GM18499 (cell line): ENCODE results near the gene OR5H2.
"Not testable (repeated sequence)": the region's sequence is repeated elsewhere in the genome, so short reads cannot be mapped to it uniquely, and the experiment has no call there.

Experiments
- ATAC-seq: cut with Tn5 transposase; IDR thresholded peaks from one replicate; pipeline ENCODE4 v1.9.1; 2021; ENCODE audit warnings: moderate number of reproducible peaks; ENCODE audit not compliant: insufficient read depth, unreplicated experiment

The OR5H2 gene

GRCh38 chr3:98282205-98282604 is at the start of gene OR5H2:
Gene OR5H2 (plus strand): TSS chr3:98282505. CDS start chr3:98282903, 398 bp downstream.
- no peak for ATAC-seq

- no peak for ATAC-seq
These were observed 48.8 kb upstream of the OR5H2 start for GRCh38 chr3:98233468-98233867.

- no peak for ATAC-seq
These were observed 42.2 kb upstream of the OR5H2 start for GRCh38 chr3:98240131-98240530.

- ATAC-seq, result no peak
These were observed 40.1 kb upstream of the OR5H2 start for GRCh38 chr3:98242155-98242554.

GRCh38 chr3:98243843-98244242 is 38.5 kb upstream of the OR5H2 start:
- ATAC-seq, result no peak

GRCh38 chr3:98246142-98246541 is 36.2 kb upstream of the OR5H2 start:
- ATAC-seq, result no peak

- ATAC-seq, result not testable (repeated sequence)
These were observed 26.3 kb upstream of the OR5H2 start for GRCh38 chr3:98256026-98256425.

- no peak for ATAC-seq
These were observed 22.6 kb upstream of the OR5H2 start for GRCh38 chr3:98259707-98260106.

- ATAC-seq, result no peak
These were observed 20.3 kb upstream of the OR5H2 start for GRCh38 chr3:98262046-98262445.

GRCh38 chr3:98263944-98264343 is 18.4 kb upstream of the OR5H2 start, which contains the start of gene OR5H6:
Gene OR5H6 (plus strand): TSS chr3:98264244. CDS start chr3:98264333, 89 bp downstream.
- no peak for ATAC-seq

- ATAC-seq, result no peak
These were observed 12.5 kb upstream of the OR5H2 start for GRCh38 chr3:98269846-98270245.

GRCh38 chr3:98272126-98272525 is 10.2 kb upstream of the OR5H2 start:
- no peak for ATAC-seq

GRCh38 chr3:98274914-98275313 is 7.4 kb upstream of the OR5H2 start:
- ATAC-seq, result no peak

- ATAC-seq, result no peak
These were observed 8.6 kb downstream of the OR5H2 start for GRCh38 chr3:98290916-98291315.

- ATAC-seq, result no peak
These were observed 9.1 kb downstream of the OR5H2 start for GRCh38 chr3:98291332-98291957.

GRCh38 chr3:98322101-98322500 is 39.8 kb downstream of the OR5H2 start:
- ATAC-seq, result no peak

- ATAC-seq, result no peak
These were observed 40.4 kb downstream of the OR5H2 start for GRCh38 chr3:98322686-98323085.

GRCh38 chr3:98323425-98323824 is 41.1 kb downstream of the OR5H2 start:
- no peak for ATAC-seq

GRCh38 chr3:98325055-98325454 is 42.8 kb downstream of the OR5H2 start:
- ATAC-seq, result no peak

- no peak for ATAC-seq
These were observed 44.0 kb downstream of the OR5H2 start for GRCh38 chr3:98326105-98326893.

- peak; percentile 42 for ATAC-seq
These were observed 44.6 kb downstream of the OR5H2 start for GRCh38 chr3:98326945-98327344.

- no peak for ATAC-seq
These were observed 46.6 kb downstream of the OR5H2 start for GRCh38 chr3:98328933-98329332.
